ENCODE data around the gene SLC25A6. TPM values are rescaled to one million over a fixed set of nuclear protein-coding genes. Genes with fewer than 3 reads are reported as not detected.

SLC25A6 gene
- total RNA-seq, 2 donors from 2014 or later = 419 to 474 TPM

GRCh38 chrX:1394731-1395501 is 3.0 kb upstream of the SLC25A6 start:
- H3K9me3 ChIP-seq = no peaks in the 10 kb centered on the region
- no peak for DNase-seq
- H3K4me3 ChIP-seq = no peak overlapping the region
- intact Hi-C loops (cut with DNase I) = loop anchor here (10.0 kb wide), 1 partner anchor 200 kb away; the partner anchor contains the start of gene AKAP17A
- TF ChIP-seq CTCF (IDR thresholded peaks at IDR 0.05) = no peak
- H3K27me3 ChIP-seq = no peaks in the 10 kb centered on the region
- no peaks in the 10 kb centered on the region for H3K36me3 ChIP-seq
- H3K27ac ChIP-seq = no peak overlapping the region
- H3K4me1 ChIP-seq = peaks cover 5% of the 10 kb centered on the region
- no peak overlapping the region for H3K9ac ChIP-seq (ENCODE audit: low read depth in 2 of 2, low read length in 2 of 2)

- peaks cover 5% of the 10 kb centered on the region for H3K4me1 ChIP-seq
- no peaks in the 10 kb centered on the region for H3K27me3 ChIP-seq
- no peak for DNase-seq
- no peak overlapping the region for H3K27ac ChIP-seq
- H3K4me3 ChIP-seq = no peak overlapping the region
- H3K9me3 ChIP-seq = no peaks in the 10 kb centered on the region
- no peak for TF ChIP-seq CTCF (IDR thresholded peaks at IDR 0.05)
- H3K36me3 ChIP-seq = peaks cover 4% of the 10 kb centered on the region
- intact Hi-C loops (cut with DNase I) = loop anchor here (10.0 kb wide), 1 partner anchor 201 kb away; the partner anchor contains the start of gene AKAP17A
- H3K9ac ChIP-seq (ENCODE audit: low read depth in 2 of 2, low read length in 2 of 2) = no peak overlapping the region
Observed at GRCh38 chrX:1393871-1394615, 2.1 kb upstream of the SLC25A6 start.

GRCh38 chrX:1392376-1393068 is 609 bp upstream of the SLC25A6 start:
- DNase-seq = peak; percentile 79
- H3K4me1 ChIP-seq = peaks cover 5% of the 10 kb centered on the region
- peak overlapping the region; percentile 85 to 99 for H3K9ac ChIP-seq (ENCODE audit: low read depth in 2 of 2, low read length in 2 of 2)
- no peaks in the 10 kb centered on the region for H3K27me3 ChIP-seq
- peaks cover 16% of the 10 kb centered on the region for H3K36me3 ChIP-seq
- TF ChIP-seq CTCF (IDR thresholded peaks at IDR 0.05) = no peak
- H3K9me3 ChIP-seq = no peaks in the 10 kb centered on the region
- H3K4me3 ChIP-seq = peak overlapping the region; percentile 93
- H3K27ac ChIP-seq = peak overlapping the region; percentile 96
- intact Hi-C loops (cut with DNase I) = loop anchor here (10.0 kb wide), 1 partner anchor 202 kb away; the partner anchor contains the start of gene AKAP17A

GRCh38 chrX:1391370-1391706 is 575 bp downstream of the SLC25A6 start:
- Histone ChIP-seq H3K4me1 (peaks cover 5% of the 10 kb centered on the region), H3K4me3 (peak overlapping the region; percentile 93), H3K36me3 (peaks cover 23% of the 10 kb centered on the region), H3K9me3 (no peaks in the 10 kb centered on the region), H3K9ac (ENCODE audit: low read depth in 2 of 2, low read length in 2 of 2) (peak overlapping the region; percentile 70 to 99), H3K27ac (peak overlapping the region; percentile 96), H3K27me3 (no peaks in the 10 kb centered on the region)
- TF ChIP-seq CTCF (IDR thresholded peaks at IDR 0.05) = no peak
- intact Hi-C loops (cut with DNase I) = loop anchor here (10.0 kb wide), 1 partner anchor 203 kb away; the partner anchor contains the start of gene AKAP17A
- DNase-seq = peak; percentile 90
